Measurements from ENCODE around the gene ZNF558.
"Not testable (repeated sequence)": the region's sequence is repeated elsewhere in the genome, so short reads cannot be mapped to it uniquely, and the experiment has no call there.

The ZNF558 gene

DNA sequence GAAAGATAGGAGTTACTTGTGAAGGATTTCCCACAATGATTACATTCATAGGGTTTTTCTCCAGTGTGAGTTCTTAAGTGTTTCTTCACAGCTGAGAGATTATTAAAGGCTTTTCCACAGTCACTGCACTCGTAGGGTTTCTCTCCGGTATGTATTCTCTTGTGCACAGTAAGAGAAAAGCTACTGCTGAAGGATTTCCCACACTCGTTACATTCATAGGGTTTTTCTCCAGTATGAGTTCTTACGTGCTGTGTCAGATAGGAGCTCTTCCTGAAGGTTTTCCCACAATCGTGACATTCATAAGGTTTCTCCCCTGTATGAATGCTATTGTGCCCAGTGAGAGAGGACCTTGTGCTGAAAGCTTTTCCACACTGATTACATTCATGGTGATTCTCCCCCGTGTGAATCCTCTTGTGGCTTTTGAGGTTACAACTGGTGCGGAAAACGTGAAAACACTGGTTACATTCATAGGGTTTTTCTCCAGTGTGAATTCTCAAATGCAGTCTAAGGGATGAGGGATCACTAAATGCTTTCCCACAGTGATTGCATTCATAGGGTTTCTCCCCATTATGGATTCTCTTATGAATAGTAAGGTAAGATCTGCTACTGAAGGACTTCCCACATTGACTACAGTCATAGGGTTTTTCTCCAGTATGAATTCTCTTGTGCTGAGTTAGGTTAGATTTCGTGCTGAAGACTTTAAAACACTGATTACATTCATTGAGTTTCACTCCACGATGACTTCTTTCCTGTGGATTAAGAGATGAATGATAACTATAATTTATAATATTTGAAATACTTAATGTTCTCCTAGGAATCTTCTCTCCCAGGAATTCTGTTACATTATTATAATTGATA is 20.6 kb downstream of the ZNF558 start:
- Histone ChIP-seq H3K27me3 (ENCODE audit: control insufficient read depth, insufficient read depth, low read length) (no peaks in the 10 kb centered on the region), H3K36me3 (ENCODE audit: control insufficient read depth, insufficient read depth, low read length) (no peaks in the 10 kb centered on the region; the same call in 1 of the 2 replicates)

DNA sequence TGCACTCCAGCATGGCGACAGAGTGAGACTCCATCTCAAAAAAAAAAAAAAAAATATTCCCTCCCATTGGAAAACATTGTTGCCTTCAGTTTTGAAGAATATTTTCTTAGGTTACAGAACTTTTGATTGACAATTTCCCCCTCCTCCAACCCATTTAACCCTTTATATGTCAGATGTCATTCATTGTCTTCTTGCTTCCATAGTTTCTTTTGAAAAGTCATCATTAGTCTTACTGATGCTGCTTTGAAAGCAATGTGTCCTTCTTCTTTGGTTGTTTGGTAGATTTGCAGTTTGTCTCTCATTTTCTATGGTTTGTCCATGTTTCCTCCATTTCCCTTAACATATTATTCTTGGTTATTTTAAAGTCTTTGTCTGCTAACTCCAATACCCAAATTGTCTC is 25.4 kb downstream of the ZNF558 start:
- H3K9me3 ChIP-seq (ENCODE audit: control insufficient read depth, insufficient read depth, low read length), result peaks cover 16% of the 10 kb centered on the region
- H3K27me3 ChIP-seq (ENCODE audit: control insufficient read depth, insufficient read depth, low read length), result no peaks in the 10 kb centered on the region
- H3K4me1 ChIP-seq (ENCODE audit: control insufficient read depth, insufficient read depth, low read length), result no peaks in the 10 kb centered on the region
- no peaks in the 10 kb centered on the region; the same call in 1 of the 2 replicates for H3K36me3 ChIP-seq (ENCODE audit: control insufficient read depth, insufficient read depth, low read length)
- H3K27ac ChIP-seq (ENCODE audit: low read length), result no peak overlapping the region
- WGBS (ENCODE audit: insufficient coverage, insufficient read length), result no CpG with 5 or more reads among the region's 1 CpG
- no peak for DNase-seq (ENCODE audit: low read depth, low spot score)
- no peak overlapping the region for H3K4me3 ChIP-seq (ENCODE audit: low read length)

More for the DNA sequence above, 20.6 kb downstream of the ZNF558 start:
- H3K9me3 ChIP-seq (ENCODE audit: control insufficient read depth, insufficient read depth, low read length), result peaks cover 19% of the 10 kb centered on the region
- no CpG with 5 or more reads among the region's 10 CpGs for WGBS (ENCODE audit: insufficient coverage, insufficient read length)
- H3K27ac ChIP-seq (ENCODE audit: low read length), result no peak overlapping the region
- DNase-seq (ENCODE audit: low read depth, low spot score), result no peak
- H3K4me3 ChIP-seq (ENCODE audit: low read length), result no peak overlapping the region
- no peaks in the 10 kb centered on the region for H3K4me1 ChIP-seq (ENCODE audit: control insufficient read depth, insufficient read depth, low read length)

DNA sequence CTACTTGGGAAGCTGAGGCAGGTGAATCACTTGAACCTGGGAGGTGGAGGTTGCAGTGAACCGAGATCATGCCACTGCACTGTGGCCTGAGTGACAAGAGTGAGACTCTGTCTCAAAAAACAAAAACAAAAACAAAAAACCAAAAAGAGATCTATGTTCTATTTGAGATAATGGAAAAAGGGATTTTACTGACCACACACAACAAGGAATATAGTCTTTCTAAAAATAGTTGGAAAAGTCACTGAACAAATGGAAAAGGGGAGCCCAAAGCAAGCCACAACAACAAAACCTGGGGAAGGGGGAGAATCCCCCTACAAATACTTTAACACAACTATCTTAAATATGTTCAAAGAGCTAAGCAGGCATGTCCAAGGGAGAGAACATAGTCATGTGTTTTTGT is 37.3 kb downstream of the ZNF558 start:
- Histone ChIP-seq H3K4me1 (ENCODE audit: control insufficient read depth, insufficient read depth, low read length) (no peaks in the 10 kb centered on the region), H3K9me3 (ENCODE audit: control insufficient read depth, insufficient read depth, low read length) (peaks cover 4% of the 10 kb centered on the region), H3K27ac (ENCODE audit: low read length) (no peak overlapping the region), H3K36me3 (ENCODE audit: control insufficient read depth, insufficient read depth, low read length) (no peaks in the 10 kb centered on the region), H3K27me3 (ENCODE audit: control insufficient read depth, insufficient read depth, low read length) (no peaks in the 10 kb centered on the region), H3K4me3 (ENCODE audit: low read length) (no peak overlapping the region)
- no CpG with 5 or more reads among the region's 1 CpG for WGBS (ENCODE audit: insufficient coverage, insufficient read length)
- no peak for DNase-seq (ENCODE audit: low read depth, low spot score)

DNA sequence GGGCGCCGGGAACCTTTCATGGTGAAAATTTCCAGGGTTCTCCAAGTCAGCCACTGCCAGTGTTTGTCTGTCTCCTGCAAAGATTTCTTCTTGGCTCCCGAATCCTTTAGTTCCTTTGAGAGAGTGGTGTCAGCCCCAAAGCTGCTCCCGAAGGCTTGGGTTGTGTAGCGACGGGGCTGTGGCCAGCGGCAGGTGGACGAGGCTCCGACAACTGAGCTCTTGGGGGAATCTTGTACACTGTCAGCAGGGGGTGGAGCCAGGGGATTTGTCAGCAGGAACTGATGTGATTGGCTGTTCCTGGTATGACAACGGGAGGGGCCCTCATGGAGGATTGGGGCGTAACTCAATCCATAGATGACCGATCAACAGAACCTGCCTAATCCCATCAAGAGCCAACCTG is 58.5 kb downstream of the ZNF558 start:
- not testable (repeated sequence) for H3K4me1 ChIP-seq (ENCODE audit: control insufficient read depth, insufficient read depth, low read length); H3K27me3 ChIP-seq (ENCODE audit: control insufficient read depth, insufficient read depth, low read length); H3K4me3 ChIP-seq (ENCODE audit: low read length); H3K27ac ChIP-seq (ENCODE audit: low read length); H3K9me3 ChIP-seq (ENCODE audit: control insufficient read depth, insufficient read depth, low read length); DNase-seq (ENCODE audit: low read depth, low spot score); H3K36me3 ChIP-seq (ENCODE audit: control insufficient read depth, insufficient read depth, low read length)
- no CpG with 5 or more reads among the region's 12 CpGs for WGBS (ENCODE audit: insufficient coverage, insufficient read length)

DNA sequence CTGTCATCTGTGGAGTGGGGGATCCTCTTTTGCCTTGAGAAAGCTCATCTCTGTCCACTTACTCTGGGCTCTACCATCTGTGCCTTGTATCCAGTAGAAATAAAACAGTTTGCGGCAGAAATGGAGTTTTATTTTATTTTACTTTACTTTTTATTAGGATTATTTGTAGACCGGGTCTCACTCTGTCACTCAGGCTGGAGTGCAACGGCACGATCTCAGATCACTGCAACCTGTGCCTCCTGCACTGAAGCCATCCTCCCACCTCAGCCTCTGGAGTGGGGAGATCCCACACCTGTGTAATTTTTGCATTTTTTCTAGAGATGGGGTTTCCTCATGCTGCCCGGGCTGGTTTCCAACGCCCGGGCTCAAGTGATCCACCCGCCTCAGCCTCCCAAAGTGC is 62.8 kb downstream of the ZNF558 start:
- not testable (repeated sequence) for H3K4me3 ChIP-seq (ENCODE audit: low read length); H3K27ac ChIP-seq (ENCODE audit: low read length); H3K27me3 ChIP-seq (ENCODE audit: control insufficient read depth, insufficient read depth, low read length); H3K9me3 ChIP-seq (ENCODE audit: control insufficient read depth, insufficient read depth, low read length); H3K4me1 ChIP-seq (ENCODE audit: control insufficient read depth, insufficient read depth, low read length); DNase-seq (ENCODE audit: low read depth, low spot score); H3K36me3 ChIP-seq (ENCODE audit: control insufficient read depth, insufficient read depth, low read length)
- no CpG with 5 or more reads among the region's 8 CpGs for whole genome bisulfite sequencing (ENCODE audit: insufficient coverage, insufficient read length)

DNA sequence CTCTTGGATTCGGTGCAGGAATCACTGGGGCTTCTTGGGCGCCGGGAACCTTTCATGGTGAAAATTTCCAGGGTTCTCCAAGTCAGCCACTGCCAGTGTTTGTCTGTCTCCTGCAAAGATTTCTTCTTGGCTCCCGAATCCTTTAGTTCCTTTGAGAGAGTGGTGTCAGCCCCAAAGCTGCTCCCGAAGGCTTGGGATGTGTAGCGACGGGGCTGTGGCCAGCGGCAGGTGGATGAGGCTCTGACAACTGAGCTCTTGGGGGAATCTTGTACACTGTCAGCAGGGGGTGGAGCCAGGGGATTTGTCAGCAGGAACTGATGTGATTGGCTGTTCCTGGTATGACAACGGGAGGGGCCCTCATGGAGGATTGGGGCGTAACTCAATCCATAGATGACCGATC is 64.8 kb downstream of the ZNF558 start:
- H3K36me3 ChIP-seq (ENCODE audit: control insufficient read depth, insufficient read depth, low read length); DNase-seq (ENCODE audit: low read depth, low spot score); H3K4me3 ChIP-seq (ENCODE audit: low read length); H3K27me3 ChIP-seq (ENCODE audit: control insufficient read depth, insufficient read depth, low read length); H3K27ac ChIP-seq (ENCODE audit: low read length); H3K9me3 ChIP-seq (ENCODE audit: control insufficient read depth, insufficient read depth, low read length); H3K4me1 ChIP-seq (ENCODE audit: control insufficient read depth, insufficient read depth, low read length): not testable (repeated sequence)
- no CpG with 5 or more reads among the region's 11 CpGs for WGBS (ENCODE audit: insufficient coverage, insufficient read length)
